Right lobe of liver (tissue), 4 donors: Measurements from ENCODE around the gene OTUD7B.

Experiments
- CTCF ChIP-seq, 4 donors: fragments of 200-600 bp in 3 of 4; fragments of 450-650 bp in 1 of 4; IDR thresholded peaks; one replicate each; pipeline versions ENCODE4 v1.5.1 to v1.8.0; 2016 to 2022; ENCODE audit warnings: antibody characterized with exemption in 4 of 4, mild to moderate bottlenecking in 2 of 4
- POLR2A ChIP-seq: fragments of 450-650 bp; IDR thresholded peaks from one replicate; pipeline ENCODE4 v1.6.1; 2017; ENCODE audit warnings: antibody characterized with exemption, mild to moderate bottlenecking
- donor health status: DM: no; HTN: no; CAD: no.
- donor health status: DM: no; HTN: no; CAD: no.
- donor health status: DM: no; HTN: yes; CAD: no.

GRCh38 chr1:149993764-149994163 lies 16.8 kb downstream of the OTUD7B start:
- TF ChIP-seq CTCF (IDR thresholded peaks at IDR 0.05) = no peak
- TF ChIP-seq POLR2A = no peak
